SH-SY5Y (cell line): Measurements from ENCODE around the gene TTC38.

Experiments used
- GATA2 ChIP-seq: IDR thresholded peaks from 2 replicates; pipeline ENCODE4 v1.6.1; 2011; ENCODE audit warnings: mild to moderate bottlenecking, low read depth, low read length
- GATA3 ChIP-seq: IDR thresholded peaks from 2 replicates; pipeline ENCODE4 v1.6.1; 2011; ENCODE audit warnings: low read depth, mild to moderate bottlenecking, low read length, moderate library complexity

DNA sequence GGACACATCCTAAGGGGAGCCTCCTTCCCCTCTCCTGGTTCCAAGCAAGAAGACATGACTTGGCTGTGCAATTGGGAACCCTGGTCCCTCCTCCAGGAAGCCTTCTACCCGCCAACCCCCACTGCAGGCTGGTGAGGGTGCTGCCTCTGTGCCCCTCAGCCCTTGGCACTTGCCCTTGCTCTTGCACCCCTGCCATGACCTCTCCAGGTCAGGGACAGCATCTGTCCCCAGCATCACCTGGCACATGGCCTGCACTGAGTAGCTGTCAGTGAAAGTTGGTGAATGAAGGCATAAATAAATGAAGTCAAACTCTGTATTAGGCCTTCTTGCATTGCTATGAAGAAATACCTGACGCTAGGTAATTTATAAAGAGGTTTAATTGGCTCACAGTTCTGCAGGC is 27.0 kb downstream of the TTC38 start:
- no peak for TF ChIP-seq GATA3
- no peak for TF ChIP-seq GATA2
